H1 (cell line): Measurements from ENCODE around the gene WDR81. TPM values are rescaled to one million over a fixed set of nuclear protein-coding genes. Genes with fewer than 3 reads are reported as not detected.

Source experiments
- CTCF ChIA-PET: fragments of 300-600 bp; sonication (Branson Sonifier 250); formaldehyde crosslinking; loops from one replicate; lab custom pipeline; 2021; ENCODE audit not compliant: partially characterized antibody; lab: Charles Lee
- POLR2A ChIA-PET: fragments of 300-600 bp; sonication (Branson Sonifier 250); formaldehyde crosslinking; loops from one replicate; lab custom pipeline; 2021; ENCODE audit warnings: inconsistent platforms; ENCODE audit not compliant: partially characterized antibody; lab: Charles Lee
- DNase-seq, 2 experiments: peaks; one replicate each; pipeline versions ENCODE4 v3.0.0 to v3.0.0-alpha.2; 2010 to 2022; ENCODE audit warnings: low spot score in 2 of 2, low read depth in 1 of 2, mixed read lengths in 1 of 2
- FAIRE-seq: peaks from 2 replicates; lab custom pipeline; 2011; peaks lifted over from hg19 to GRCh38; lab: Jason Lieb, UNC
- H2AFZ ChIP-seq: 2 replicates; pipeline ENCODE4 v1.8.1; 2012; ENCODE audit warnings: low read length, inconsistent platforms
- H2AK5ac ChIP-seq: 2 replicates; pipeline ENCODE4 v1.6.1; 2013; ENCODE audit warnings: low read depth, low read length
- H2BK120ac ChIP-seq: replicated peaks from 2 replicates; pipeline ENCODE3; 2013; ENCODE audit warnings: low read depth, low read length, inconsistent platforms
- H2BK12ac ChIP-seq: 2 replicates; pipeline ENCODE4 v1.6.1; 2013; ENCODE audit warnings: low read depth, low read length
- H2BK15ac ChIP-seq: 2 replicates; pipeline ENCODE4 v1.6.1; 2013; ENCODE audit warnings: low read length
- H2BK20ac ChIP-seq: 2 replicates; pipeline ENCODE4 v1.6.1; 2013; ENCODE audit warnings: low read length
- H2BK5ac ChIP-seq: 2 replicates; pipeline ENCODE4 v1.6.1; 2013; ENCODE audit warnings: low read depth, low read length
- H3K14ac ChIP-seq: 2 replicates; pipeline ENCODE4 v1.6.1; 2013; ENCODE audit warnings: inconsistent platforms; ENCODE audit not compliant: insufficient read length
- H3K18ac ChIP-seq: 2 replicates; pipeline ENCODE4 v1.6.1; 2013; ENCODE audit warnings: low read length; ENCODE audit errors: extremely low read depth
- H3K23ac ChIP-seq: 2 replicates; pipeline ENCODE4 v1.6.1; 2013; ENCODE audit warnings: inconsistent platforms; ENCODE audit not compliant: insufficient read length
- H3K23me2 ChIP-seq: 2 replicates; pipeline ENCODE4 v1.6.1; 2013; ENCODE audit warnings: low read depth, low read length
- H3K27ac ChIP-seq: 2 replicates; pipeline ENCODE4 v1.6.1; 2011; ENCODE audit warnings: low read depth, low read length, inconsistent platforms
- H3K27me3 ChIP-seq, 4 experiments: replicated peaks in 1 of 4; 1 replicate in 1 of 4; 2 replicates in 3 of 4; pipeline versions ENCODE4 v1.6.1 to v1.8.1; 2011 to 2013; ENCODE audit warnings: low read length in 3 of 4, mild to moderate bottlenecking in 3 of 4, inconsistent platforms in 2 of 4, mixed read lengths in 2 of 4, moderate library complexity in 1 of 4; ENCODE audit not compliant: control insufficient read depth in 3 of 4, insufficient read depth in 3 of 4; ENCODE audit errors: extremely low read depth in 1 of 4
- H3K36me3 ChIP-seq, 4 experiments: 2 replicates each; pipeline versions ENCODE4 v1.6.1 to v1.8.1; 2011 to 2013; ENCODE audit warnings: mild to moderate bottlenecking in 4 of 4, low read length in 3 of 4, moderate library complexity in 2 of 4, control low read depth in 1 of 4, inconsistent platforms in 1 of 4; ENCODE audit not compliant: insufficient read depth in 4 of 4, control insufficient read depth in 2 of 4
- H3K4ac ChIP-seq: replicated peaks from 2 replicates; pipeline ENCODE3; 2013; ENCODE audit warnings: low read length, low read depth, mixed read lengths, inconsistent platforms; ENCODE audit not compliant: insufficient read length
- H3K4me1 ChIP-seq, 4 experiments: replicated peaks in 1 of 4; 1 replicate in 1 of 4; 2 replicates in 3 of 4; pipeline versions ENCODE4 v1.6.1 to v1.8.1; 2011 to 2013; ENCODE audit warnings: low read length in 3 of 4, inconsistent platforms in 2 of 4, mixed read lengths in 1 of 4; ENCODE audit not compliant: insufficient read depth in 4 of 4, control insufficient read depth in 3 of 4
- H3K4me2 ChIP-seq, 2 experiments: 2 replicates each; pipeline versions ENCODE4 v1.6.1 to v1.8.1; 2011 to 2013; ENCODE audit warnings: low read depth in 2 of 2, low read length in 2 of 2, control low read depth in 1 of 2, inconsistent platforms in 1 of 2, mild to moderate bottlenecking in 1 of 2; ENCODE audit not compliant: insufficient read depth in 1 of 2
- H3K4me3 ChIP-seq, 4 experiments: fragments of 200-600, 300-600 bp in 1 of 4; sonication (generic), shearing (Covaris generic), sonication (Bioruptor Twin) in 1 of 4; 2 replicates each; pipeline versions ENCODE4 v1.5.1 to v1.8.1; 2011 to 2016; ENCODE audit warnings: low read length in 4 of 4, low read depth in 3 of 4, control low read depth in 2 of 4, inconsistent platforms in 2 of 4, mild to moderate bottlenecking in 2 of 4, mixed read lengths in 1 of 4, moderate library complexity in 1 of 4; ENCODE audit not compliant: insufficient read depth in 2 of 4; ENCODE audit errors: extremely low read depth in 1 of 4
- H3K56ac ChIP-seq: replicated peaks from 2 replicates; pipeline ENCODE3; 2013; ENCODE audit warnings: low read depth, mild to moderate bottlenecking, mixed read lengths, low read length, inconsistent platforms; ENCODE audit not compliant: insufficient read length
- H3K79me1 ChIP-seq: 2 replicates; pipeline ENCODE4 v1.6.1; 2013; ENCODE audit warnings: low read depth, low read length, control low read depth
- H3K79me2 ChIP-seq, 2 experiments: 2 replicates each; pipeline versions ENCODE4 v1.6.1 to v1.8.1; 2012 to 2013; ENCODE audit warnings: low read length in 2 of 2, mild to moderate bottlenecking in 2 of 2, inconsistent platforms in 1 of 2; ENCODE audit not compliant: insufficient read depth in 2 of 2, control insufficient read depth in 1 of 2
- H3K9ac ChIP-seq, 4 experiments: replicated peaks in 1 of 4; 1 replicate in 1 of 4; 2 replicates in 3 of 4; pipeline versions ENCODE4 v1.6.1 to v1.8.1; 2011 to 2013; ENCODE audit warnings: low read depth in 3 of 4, low read length in 3 of 4, control low read depth in 2 of 4, mild to moderate bottlenecking in 2 of 4, moderate library complexity in 2 of 4, inconsistent platforms in 1 of 4; ENCODE audit errors: extremely low read depth in 1 of 4
- H3K9me3 ChIP-seq, 2 experiments: 2 replicates each; pipeline versions ENCODE4 v1.6.1 to v1.8.1; 2012 to 2013; ENCODE audit warnings: mild to moderate bottlenecking in 2 of 2, moderate library complexity in 2 of 2, control low read depth in 1 of 2, inconsistent platforms in 1 of 2, low read depth in 1 of 2, low read length in 1 of 2, mixed read lengths in 1 of 2; ENCODE audit not compliant: insufficient read depth in 2 of 2
- H4K20me1 ChIP-seq, 2 experiments: replicated peaks in 1 of 2; 2 replicates each; pipeline versions ENCODE3 to v1.8.1; 2011 to 2013; ENCODE audit warnings: inconsistent platforms in 2 of 2, low read length in 2 of 2, mild to moderate bottlenecking in 1 of 2; ENCODE audit not compliant: insufficient read depth in 2 of 2, control insufficient read depth in 1 of 2
- H4K5ac ChIP-seq: 2 replicates; pipeline ENCODE4 v1.6.1; 2013; ENCODE audit warnings: low read length, low read depth, mixed read lengths, inconsistent platforms; ENCODE audit not compliant: insufficient read length
- H4K8ac ChIP-seq: 2 replicates; pipeline ENCODE4 v1.8.0; 2013; ENCODE audit warnings: mild to moderate bottlenecking, moderate library complexity, low read length, inconsistent platforms; ENCODE audit not compliant: insufficient read depth; ENCODE audit errors: extremely low read depth
- H4K91ac ChIP-seq: replicated peaks from 2 replicates; pipeline ENCODE3; 2013; ENCODE audit warnings: low read length, mixed read lengths, inconsistent platforms; ENCODE audit not compliant: insufficient read length
- ATF3 ChIP-seq: IDR thresholded peaks from 2 replicates; pipeline ENCODE4 v1.6.1; 2011; ENCODE audit warnings: low read depth, mild to moderate bottlenecking, low read length; ENCODE audit not compliant: insufficient read depth
- BRCA1 ChIP-seq: IDR thresholded peaks from 2 replicates; pipeline ENCODE4 v1.6.1; 2012; ENCODE audit warnings: low read depth, low read length, improper control_type of control experiment
- CBX5 ChIP-seq: fragments of 300-800, 300-1000 bp; sonication (generic); IDR thresholded peaks from 2 replicates; pipeline ENCODE4 v1.7.1; 2016; ENCODE audit warnings: antibody characterized with exemption, low read length, low read depth
- KDM4A ChIP-seq: IDR thresholded peaks from one replicate; pipeline ENCODE4 v1.7.1; 2012; ENCODE audit warnings: low read depth, mild to moderate bottlenecking, moderate library complexity, low read length, inconsistent platforms; ENCODE audit not compliant: severe bottlenecking
- NANOG ChIP-seq: IDR thresholded peaks from 2 replicates; pipeline ENCODE4 v1.6.1; 2011; ENCODE audit warnings: low read length, low read depth, mild to moderate bottlenecking, inconsistent platforms; ENCODE audit not compliant: insufficient read depth, poor library complexity, severe bottlenecking
- NRF1 ChIP-seq: IDR thresholded peaks from 2 replicates; pipeline ENCODE4 v1.6.1; 2011; ENCODE audit warnings: mild to moderate bottlenecking, low read depth, low read length, improper control_type of control experiment
- POLR2A ChIP-seq, 2 experiments: IDR thresholded peaks; 1 replicate in 1 of 2; 2 replicates in 1 of 2; pipeline ENCODE4 v1.6.1; 2011; ENCODE audit warnings: low read depth in 2 of 2, low read length in 2 of 2, mild to moderate bottlenecking in 2 of 2; ENCODE audit errors: control extremely low read depth in 1 of 2
- POU5F1 ChIP-seq: IDR thresholded peaks from 2 replicates; pipeline ENCODE4 v1.6.1; 2011; ENCODE audit warnings: low read depth, mild to moderate bottlenecking, low read length, moderate library complexity
- SIX5 ChIP-seq: IDR thresholded peaks from 2 replicates; pipeline ENCODE4 v1.6.1; 2011; ENCODE audit warnings: mild to moderate bottlenecking, low read depth, low read length
- SRF ChIP-seq: IDR thresholded peaks from 2 replicates; pipeline ENCODE4 v1.6.1; 2011; ENCODE audit warnings: mild to moderate bottlenecking, low read depth, low read length, moderate library complexity
- TAF7 ChIP-seq: optimal IDR thresholded peaks from 2 replicates; pipeline ENCODE3; 2011; ENCODE audit warnings: low read depth, mild to moderate bottlenecking, inconsistent platforms, low read length, moderate library complexity, borderline replicate concordance
- YY1 ChIP-seq: IDR thresholded peaks from 2 replicates; pipeline ENCODE4 v1.6.1; 2011; ENCODE audit warnings: low read depth, mild to moderate bottlenecking, low read length
- ZNF274 ChIP-seq: IDR thresholded peaks from 2 replicates; pipeline ENCODE4 v1.7.0; 2012; ENCODE audit warnings: low read length, borderline replicate concordance; ENCODE audit errors: extremely low read depth
- WGBS, 2 experiments: shearing (Covaris generic) in 1 of 2; methylation state at CpG; one replicate each; pipeline versions ENCODE4 v1.1.6 to v1.1.7; 2013 to 2015; ENCODE audit warnings: low lambda C conversion rate in 2 of 2, mixed read lengths in 2 of 2, inconsistent platforms in 1 of 2, low coverage in 1 of 2, missing lambda C conversion rate in 1 of 2; ENCODE audit not compliant: insufficient replicate concordance in 2 of 2, insufficient coverage in 1 of 2, insufficient read length in 1 of 2; ENCODE audit errors: extremely low coverage in 1 of 2, missing lambda C conversion rate in 1 of 2; 5-methylcytosine and 5-hydroxymethylcytosine counted together
- polyA plus RNA-seq, 7 experiments: library from polyadenylated mRNA; depleted of rRNA in 3 of 7; stranded (reverse) in 5 of 7; unstranded in 2 of 7; fragments of >200 nt in 5 of 7; fragments of 200-250 nt in 2 of 7; gene quantifications; 1 replicate in 5 of 7; 2 replicates in 1 of 7; 4 replicates in 1 of 7; pipeline versions ENCODE4 v1.2.1 to v1.2.3, GENCODE V29; 2011 to 2013; ENCODE audit warnings: missing spikeins in 2 of 7, mixed read lengths in 2 of 7
- total RNA-seq: library from RNA; stranded (reverse); fragmentation: NEBNext Ultra II Directional; extraction: Animal tissue kit (Norgen Biotek cat#: 25700); gene quantifications from 2 replicates; pipeline ENCODE4 v1.2.1, GENCODE V29; 2021

WDR81 gene
- total and polyA plus RNA-seq, 2 of the 8 experiments (the other 6 are each of a cell fraction or from before 2014, with no cell fraction given): 9.1 to 12.3 TPM

GRCh38 chr17:1753767-1754429 is 29.4 kb downstream of the WDR81 start:
- FAIRE-seq (no peak), DNase-seq (no peak)
- Histone ChIP-seq H3K27ac (no peak overlapping the region), H2BK5ac (no peak overlapping the region), H2AFZ (no peak overlapping the region), H3K9ac (no peak overlapping the region), H2BK15ac (peak overlapping the region; percentile 40; the same call in 1 of the 2 replicates), H4K5ac (no peak overlapping the region), H3K4me2 (no peak overlapping the region), H4K20me1 (no peaks in the 10 kb centered on the region), H2BK20ac (no peak overlapping the region), H3K36me3 (no peaks in the 10 kb centered on the region), H3K79me1 (no peaks in the 10 kb centered on the region), H3K23ac (no peak overlapping the region), H4K8ac (peak overlapping the region; percentile 90; the same call in 1 of the 2 replicates), H3K18ac (peak overlapping the region; percentile 62), H3K23me2 (no peaks in the 10 kb centered on the region), H3K4me1 (peaks cover 0 to 16% (median 11%) of the 10 kb centered on the region in 4 experiments; a peak in 6 of 7 replicates), H3K4me3 (no peak overlapping the region), H3K27me3 (no peaks in the 10 kb centered on the region), H4K91ac (no peak overlapping the region), H2AK5ac (no peak overlapping the region), H2BK120ac (no peak overlapping the region), H3K56ac (no peak overlapping the region), H3K79me2 (no peaks in the 10 kb centered on the region), H2BK12ac (peak overlapping the region; percentile 75; the same call in 1 of the 2 replicates), H3K14ac (no peak overlapping the region), H3K9me3 (no peaks in the 10 kb centered on the region), H3K4ac (no peak overlapping the region)
- 90% methylated on average over 23 of the region's 23 CpGs; no CpG with 5 or more reads in 1 of the 2 experiments for WGBS, 2 experiments
- POLR2A ChIA-PET: interaction anchor here (0.6 to 5.2 kb wide), 8 partner anchors 8 to 213 kb away, joined by 3 to 30 read pairs (median 4); partner anchors contain the start of genes SERPINF1 and SERPINF2
- CTCF ChIA-PET: interaction anchor here (0.6 to 6.8 kb wide), 9 partner anchors 8 to 63 kb away, joined by 3 to 48 read pairs (median 10); partner anchors contain the start of genes SERPINF1 and WDR81
- TF ChIP-seq SRF (no peak), POLR2A (IDR thresholded peaks at IDR 0.05; ENCODE audit: control extremely low read depth in 1 of 2, low read depth in 2 of 2, low read length in 2 of 2) (no peak), NRF1 (no peak), BRCA1 (no peak), POU5F1 (no peak), CBX5 (no peak), SIX5 (no peak), YY1 (no peak), ZNF274 (no peak), ATF3 (no peak), TAF7 (no peak), KDM4A (no peak), NANOG (no peak)
